Activated B cell treated with CpG ODN at 0.5 μM for 24 hours (primary cell): ENCODE data around the gene BCKDK. TPM values are rescaled to one million over a fixed set of nuclear protein-coding genes. Genes with fewer than 3 reads are reported as not detected.

Experiments
- ATAC-seq: fragments of 200-7000 bp; cut with Tn5 transposase; one replicate; pipeline ENCODE4 v1.10.0; 2021; ENCODE audit warnings: low read depth, mild to moderate bottlenecking, moderate library complexity
- CTCF ChIA-PET: fragments of 350-600 bp; sonication (Branson Sonifier 250); formaldehyde crosslinking; loops from one replicate; lab custom pipeline; 2021; ENCODE audit warnings: antibody characterized with exemption; lab: Charles Lee
- POLR2A ChIA-PET: fragments of 350-600 bp; sonication (Branson Sonifier 250); formaldehyde crosslinking; loops from one replicate; lab custom pipeline; 2021; ENCODE audit warnings: antibody characterized with exemption; lab: Charles Lee
- DNase-seq: peaks from one replicate; pipeline ENCODE4 v3.0.0; 2022
- H3K27ac Mint-ChIP-seq: one replicate; pipeline ENCODE4 v1.8.0; 2020; ENCODE audit warnings: mixed read lengths
- H3K27me3 Mint-ChIP-seq: one replicate; pipeline ENCODE4 v1.8.0; 2021; ENCODE audit warnings: mixed read lengths
- H3K36me3 Mint-ChIP-seq: one replicate; pipeline ENCODE4 v1.8.0; 2021; ENCODE audit warnings: low read depth, mixed read lengths
- H3K4me1 Mint-ChIP-seq: one replicate; pipeline ENCODE4 v1.8.0; 2021; ENCODE audit warnings: mixed read lengths
- H3K4me3 Mint-ChIP-seq: one replicate; pipeline ENCODE4 v1.8.0; 2020; ENCODE audit warnings: mild to moderate bottlenecking, mixed read lengths
- H3K9me3 Mint-ChIP-seq: one replicate; pipeline ENCODE4 v1.8.0; 2020; ENCODE audit warnings: mixed read lengths
- intact Hi-C: fragments of 100-400 bp; cut with micrococcal nuclease; formaldehyde crosslinking; loops from one replicate; pipeline ENCODE4 v1.15.1; 2024
- total RNA-seq: library from RNA; stranded (reverse); gene quantifications from 2 replicates; pipeline ENCODE4 v1.2.3, GENCODE V29; 2022
- TF ChIP-seq, protein P1 (sequence below): fragments of 200-600 bp; IDR thresholded peaks from one replicate; pipeline ENCODE4 v1.8.0; 2022; ENCODE audit warnings: antibody characterized with exemption, mild to moderate bottlenecking

BCKDK gene
- total RNA-seq, 1 donor from 2014 or later: 27.3 TPM

DNA sequence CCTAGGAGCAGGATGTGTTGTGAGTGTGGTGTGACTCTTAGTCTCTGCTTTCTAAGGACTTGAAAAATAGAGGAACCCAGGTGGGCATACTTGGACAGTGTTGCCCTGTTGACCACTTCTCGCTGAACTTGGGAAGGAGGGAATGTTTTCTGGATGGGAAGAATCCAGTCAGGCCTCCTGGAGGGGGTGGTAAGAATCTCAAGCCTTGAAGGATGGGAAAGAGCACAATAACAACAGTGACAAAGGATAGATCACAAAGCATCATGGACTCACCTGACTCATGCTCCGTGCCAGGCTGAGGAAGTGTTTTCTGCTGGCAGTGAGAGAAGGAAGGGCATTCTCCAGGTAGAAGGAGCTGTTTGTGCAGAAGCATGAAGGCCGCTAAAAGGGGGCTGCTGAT is 17.7 kb downstream of the BCKDK start:
- H3K27ac Mint-ChIP-seq: no peak overlapping the region
- intact Hi-C loops: no loop called here
- POLR2A ChIA-PET: no interaction called here
- no peaks in the 10 kb centered on the region for H3K4me1 Mint-ChIP-seq
- TF ChIP-seq, protein P1, sequence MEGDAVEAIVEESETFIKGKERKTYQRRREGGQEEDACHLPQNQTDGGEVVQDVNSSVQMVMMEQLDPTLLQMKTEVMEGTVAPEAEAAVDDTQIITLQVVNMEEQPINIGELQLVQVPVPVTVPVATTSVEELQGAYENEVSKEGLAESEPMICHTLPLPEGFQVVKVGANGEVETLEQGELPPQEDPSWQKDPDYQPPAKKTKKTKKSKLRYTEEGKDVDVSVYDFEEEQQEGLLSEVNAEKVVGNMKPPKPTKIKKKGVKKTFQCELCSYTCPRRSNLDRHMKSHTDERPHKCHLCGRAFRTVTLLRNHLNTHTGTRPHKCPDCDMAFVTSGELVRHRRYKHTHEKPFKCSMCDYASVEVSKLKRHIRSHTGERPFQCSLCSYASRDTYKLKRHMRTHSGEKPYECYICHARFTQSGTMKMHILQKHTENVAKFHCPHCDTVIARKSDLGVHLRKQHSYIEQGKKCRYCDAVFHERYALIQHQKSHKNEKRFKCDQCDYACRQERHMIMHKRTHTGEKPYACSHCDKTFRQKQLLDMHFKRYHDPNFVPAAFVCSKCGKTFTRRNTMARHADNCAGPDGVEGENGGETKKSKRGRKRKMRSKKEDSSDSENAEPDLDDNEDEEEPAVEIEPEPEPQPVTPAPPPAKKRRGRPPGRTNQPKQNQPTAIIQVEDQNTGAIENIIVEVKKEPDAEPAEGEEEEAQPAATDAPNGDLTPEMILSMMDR: no peak
- no peak overlapping the region for H3K4me3 Mint-ChIP-seq
- H3K36me3 Mint-ChIP-seq: peaks cover 78% of the 10 kb centered on the region
- no peaks in the 10 kb centered on the region for H3K27me3 Mint-ChIP-seq
- no peak for DNase-seq
- CTCF ChIA-PET: no interaction called here
- no peak for ATAC-seq
- no peaks in the 10 kb centered on the region for H3K9me3 Mint-ChIP-seq

DNA sequence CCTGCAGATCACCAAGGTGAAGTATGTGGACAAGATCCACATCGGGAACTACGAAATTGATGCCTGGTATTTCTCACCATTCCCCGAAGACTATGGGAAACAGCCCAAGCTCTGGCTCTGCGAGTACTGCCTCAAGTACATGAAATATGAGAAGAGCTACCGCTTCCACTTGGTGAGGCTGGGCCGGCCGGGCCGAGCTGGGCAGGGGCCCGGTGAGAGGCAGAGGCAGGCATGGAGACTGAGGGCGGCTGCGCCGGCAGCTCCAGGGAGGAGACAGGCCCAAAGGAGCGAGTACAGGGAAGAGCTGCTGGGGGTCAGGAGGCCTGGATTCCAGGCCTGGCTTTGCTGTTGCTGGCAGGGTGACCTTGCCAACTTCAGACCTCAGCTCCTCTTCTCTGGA is 19.0 kb downstream of the BCKDK start:
- TF ChIP-seq, protein P1: no peak
- ChIA-PET POLR2A (interaction anchor here (1.3 kb wide), 1 partner anchor 10 kb away, joined by 7 read pairs; the partner anchor contains the start of gene KAT8), CTCF (no interaction called here)
- DNase-seq (no peak), ATAC-seq (no peak)
- Mint-ChIP-seq H3K4me1 (no peaks in the 10 kb centered on the region), H3K36me3 (peaks cover 79% of the 10 kb centered on the region), H3K4me3 (no peak overlapping the region), H3K27me3 (no peaks in the 10 kb centered on the region), H3K27ac (no peak overlapping the region), H3K9me3 (no peaks in the 10 kb centered on the region)
- intact Hi-C loops: no loop called here

DNA sequence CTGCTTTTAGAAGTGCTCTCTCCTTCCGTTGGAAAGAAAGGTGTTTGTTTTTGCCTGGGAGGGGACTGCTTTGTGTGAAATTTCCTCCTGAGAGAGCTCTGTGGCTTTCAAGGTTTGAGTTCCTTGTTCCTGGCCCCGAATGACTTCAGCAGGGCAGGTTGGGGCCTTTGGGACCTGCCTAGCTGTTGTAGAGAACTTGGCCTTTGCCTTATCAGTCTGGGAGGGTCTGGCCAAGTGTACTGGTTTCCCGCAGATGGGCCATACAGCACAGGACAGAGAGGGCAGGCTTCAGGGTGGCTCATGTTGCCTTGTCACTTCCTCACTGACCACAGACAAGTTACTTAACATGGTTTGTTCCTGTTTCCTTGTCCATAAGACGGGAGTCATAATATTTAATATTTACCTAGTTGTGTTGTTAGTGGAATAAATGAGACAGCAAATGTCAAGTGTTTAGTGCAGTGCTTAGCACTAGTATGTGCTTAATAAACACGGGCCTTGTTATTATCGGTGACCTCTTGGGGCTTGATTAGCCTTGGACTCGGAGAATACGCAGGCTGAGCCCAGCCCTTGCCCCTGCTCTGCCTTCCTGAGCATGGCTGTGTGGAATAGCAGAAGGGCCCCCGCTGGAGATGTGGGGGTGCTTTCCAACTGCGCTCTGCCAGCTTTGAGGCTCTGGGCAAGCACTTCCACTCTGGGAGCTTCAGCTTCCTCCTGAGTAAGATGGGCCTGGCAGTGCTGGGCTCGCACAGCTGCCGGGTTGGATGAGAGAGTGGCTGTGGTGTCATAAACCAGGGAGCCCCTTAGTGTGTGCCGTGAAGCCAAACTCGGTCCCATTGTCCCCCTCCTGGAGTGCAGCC is 20.8 kb downstream of the BCKDK start:
- CTCF ChIA-PET: no interaction called here
- Mint-ChIP-seq H3K36me3 (peaks cover 82% of the 10 kb centered on the region), H3K27ac (no peak overlapping the region), H3K4me1 (no peaks in the 10 kb centered on the region), H3K27me3 (no peaks in the 10 kb centered on the region), H3K4me3 (no peak overlapping the region), H3K9me3 (no peaks in the 10 kb centered on the region)
- DNase-seq (no peak), ATAC-seq (no peak)
- POLR2A ChIA-PET: interaction anchor here (1.7 to 2.3 kb wide), 2 partner anchors 11 to 13 kb away, joined by 10 to 16 read pairs; partner anchors contain the start of gene KAT8
- intact Hi-C loops: no loop called here
- TF ChIP-seq, protein P1: no peak

DNA sequence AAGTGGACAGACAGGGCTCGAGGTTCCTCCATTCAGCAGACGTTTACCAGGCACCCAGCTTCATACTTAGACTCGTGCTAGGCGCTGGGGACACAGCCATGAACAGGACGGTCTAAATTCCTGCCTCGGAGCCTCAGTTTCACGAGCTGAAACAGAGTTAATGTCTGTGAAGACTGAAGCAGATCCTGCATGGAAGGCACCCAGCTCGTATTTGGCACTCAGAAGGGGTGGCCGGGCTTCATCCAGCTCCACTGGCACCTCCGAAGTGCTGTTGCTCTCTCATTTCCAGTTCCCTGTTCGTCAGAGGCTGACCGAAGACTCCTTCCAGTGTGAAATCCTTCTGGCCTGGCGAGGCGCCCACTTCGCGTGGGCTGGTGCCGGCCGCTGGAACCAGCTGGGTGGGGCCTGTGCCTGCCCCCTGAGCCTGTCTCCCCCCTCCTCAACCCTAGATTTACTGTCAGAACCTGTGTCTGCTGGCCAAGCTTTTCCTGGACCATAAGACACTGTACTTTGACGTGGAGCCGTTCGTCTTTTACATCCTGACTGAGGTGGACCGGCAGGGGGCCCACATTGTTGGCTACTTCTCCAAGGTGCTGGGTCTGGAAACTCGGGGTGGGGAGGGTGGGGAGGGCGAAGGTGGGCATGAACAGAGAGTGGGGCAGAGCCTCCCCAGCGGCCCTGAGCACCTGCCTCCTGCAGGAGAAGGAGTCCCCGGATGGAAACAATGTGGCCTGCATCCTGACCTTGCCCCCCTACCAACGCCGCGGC is 21.6 kb downstream of the BCKDK start:
- DNase-seq (no peak), ATAC-seq (no peak)
- H3K4me3 Mint-ChIP-seq: no peak overlapping the region
- ChIA-PET CTCF (no interaction called here), POLR2A (interaction anchor here (1.7 to 2.3 kb wide), 2 partner anchors 12 to 13 kb away, joined by 10 to 16 read pairs; partner anchors contain the start of gene KAT8)
- TF ChIP-seq, protein P1: no peak
- H3K27ac Mint-ChIP-seq: no peak overlapping the region
- H3K27me3 Mint-ChIP-seq: no peaks in the 10 kb centered on the region
- H3K36me3 Mint-ChIP-seq: peaks cover 77% of the 10 kb centered on the region
- H3K4me1 Mint-ChIP-seq: no peaks in the 10 kb centered on the region
- no peaks in the 10 kb centered on the region for H3K9me3 Mint-ChIP-seq
- intact Hi-C loops: no loop called here
